HG03432 (cell line): ENCODE measurements around the gene RAB30.
A peak's percentile ranks its signal among the peaks of the same experiment; 100 is the strongest.

Experiments
- ATAC-seq: cut with Tn5 transposase; IDR thresholded peaks from one replicate; pipeline ENCODE4 v1.9.1; 2021; ENCODE audit warnings: mild to moderate bottlenecking, moderate library complexity; ENCODE audit not compliant: unreplicated experiment

Gene RAB30

DNA sequence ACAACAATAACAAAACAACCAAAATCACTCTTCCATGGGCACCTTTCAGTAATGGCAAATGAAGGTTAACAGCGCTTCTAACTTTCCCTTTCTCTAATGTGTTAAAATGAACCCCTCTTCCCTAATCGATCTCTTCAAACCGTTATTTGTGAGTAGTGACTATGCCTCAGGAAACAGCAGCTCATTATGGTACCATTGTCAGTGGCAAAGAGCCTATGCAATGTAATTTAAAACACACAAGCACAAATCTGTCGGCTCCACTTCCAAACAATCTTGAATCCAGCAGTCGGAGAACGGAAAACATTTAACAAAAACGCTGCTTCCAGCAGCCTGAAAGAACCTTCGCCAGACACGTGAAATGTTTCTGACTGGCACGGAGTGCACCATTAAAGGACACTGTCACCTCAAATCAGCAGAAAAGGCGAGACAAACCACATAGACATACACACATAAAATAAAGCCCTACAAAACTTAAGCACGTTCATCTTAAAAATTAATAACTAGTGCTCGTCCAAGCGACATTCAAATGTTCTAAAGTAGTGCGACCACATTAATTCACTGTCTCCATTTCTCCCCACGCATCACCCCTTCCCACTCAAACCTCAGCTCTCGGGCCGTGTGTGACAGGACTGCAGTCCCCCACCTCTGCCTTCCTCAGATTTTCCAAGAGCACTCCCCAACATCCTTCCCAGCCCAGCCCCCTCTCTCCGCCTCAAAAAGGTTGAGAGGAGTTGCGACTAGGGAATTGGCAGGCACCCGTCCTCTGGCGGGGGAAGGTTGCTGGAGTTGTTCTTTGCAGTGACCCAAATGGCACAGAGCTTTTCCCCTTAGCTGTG lies 748 bp downstream of the RAB30 start:
- ATAC-seq: peak; percentile 0

GRCh38 chr11:83070044-83070701 lies 1.5 kb downstream of the RAB30 start:
- ATAC-seq: no peak

DNA sequence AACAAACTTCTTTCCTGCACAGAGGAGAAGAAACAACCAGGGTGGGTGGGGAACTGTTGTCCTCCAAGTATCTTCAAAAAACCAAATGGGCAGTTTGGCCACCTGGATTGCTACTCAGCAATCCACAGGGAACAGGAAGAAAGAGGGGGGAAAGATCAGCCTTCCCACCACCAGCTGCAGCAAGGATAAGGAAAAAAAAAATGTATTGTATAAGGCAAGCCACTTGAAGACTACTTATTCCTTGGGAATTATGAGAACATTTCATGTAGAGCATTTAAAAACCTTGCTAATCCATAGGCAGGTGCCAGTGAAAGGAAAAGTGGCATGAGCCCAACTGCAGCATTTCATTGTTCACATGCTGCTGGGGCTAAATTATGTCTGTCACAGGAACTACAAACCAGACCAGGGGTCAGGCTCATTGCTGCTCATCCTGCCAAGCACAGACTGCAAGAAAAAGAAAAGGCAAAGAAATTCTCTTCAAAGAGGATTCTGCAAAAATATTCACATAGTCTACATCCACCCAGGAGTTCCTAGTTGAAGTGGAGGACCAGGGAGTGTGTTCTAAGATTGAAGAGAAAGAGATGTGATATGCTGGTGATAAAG lies 2.2 kb downstream of the RAB30 start:
- no peak for ATAC-seq

DNA sequence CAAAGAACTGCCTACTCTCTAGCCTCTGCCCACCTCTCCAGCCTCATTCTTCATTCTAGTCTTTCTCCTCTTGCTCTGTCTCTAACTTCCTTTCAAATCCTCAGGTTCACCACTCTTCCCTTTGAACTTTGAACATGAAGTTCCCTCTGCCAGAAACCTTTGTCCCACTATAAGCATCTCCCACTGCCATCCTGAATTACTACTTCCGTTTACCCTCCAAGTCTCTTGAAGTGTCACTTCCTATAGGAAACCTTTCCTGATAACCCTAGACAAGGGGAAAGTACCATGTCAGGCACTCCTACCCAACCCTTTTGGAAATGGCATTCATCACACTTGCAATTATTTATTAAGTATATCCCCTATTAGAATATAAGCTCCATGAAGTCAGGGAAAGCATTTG lies 3.1 kb downstream of the RAB30 start:
- no peak for ATAC-seq

- no peak for ATAC-seq
Measured at GRCh38 chr11:83064011-83064410, 7.7 kb downstream of the RAB30 start.

DNA sequence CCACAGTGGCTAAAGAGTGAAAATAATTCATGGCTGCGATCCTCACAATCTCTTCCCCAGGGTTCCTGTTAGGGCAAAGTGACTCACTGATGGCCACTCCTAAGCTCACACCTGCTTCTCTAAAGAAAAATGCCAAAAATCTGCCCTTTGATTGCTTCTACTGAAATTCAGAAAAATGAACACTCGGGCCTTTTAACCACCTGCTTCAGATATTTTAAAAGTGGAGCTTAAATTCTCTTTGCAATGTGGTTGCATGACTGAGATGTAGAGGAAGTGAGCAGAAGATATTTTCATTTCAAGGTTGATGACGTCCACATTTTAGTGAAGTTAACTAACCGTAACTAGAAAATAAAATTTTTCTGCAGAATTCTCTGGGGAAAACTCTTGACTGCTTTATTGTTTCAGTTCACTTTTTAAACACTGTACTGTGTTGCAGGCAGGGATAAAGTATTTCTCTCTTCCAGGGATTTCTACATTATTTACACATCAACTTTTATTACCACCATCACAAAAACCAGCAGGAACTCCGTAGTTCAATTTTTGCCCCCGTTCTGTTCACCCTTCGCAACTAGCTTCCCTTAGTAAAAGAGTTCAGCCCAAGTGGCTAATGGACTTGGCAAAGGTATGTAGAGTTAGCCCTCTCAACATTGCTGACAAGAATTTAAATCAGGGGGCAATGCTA lies 8.5 kb downstream of the RAB30 start:
- ATAC-seq: peak; percentile 74

DNA sequence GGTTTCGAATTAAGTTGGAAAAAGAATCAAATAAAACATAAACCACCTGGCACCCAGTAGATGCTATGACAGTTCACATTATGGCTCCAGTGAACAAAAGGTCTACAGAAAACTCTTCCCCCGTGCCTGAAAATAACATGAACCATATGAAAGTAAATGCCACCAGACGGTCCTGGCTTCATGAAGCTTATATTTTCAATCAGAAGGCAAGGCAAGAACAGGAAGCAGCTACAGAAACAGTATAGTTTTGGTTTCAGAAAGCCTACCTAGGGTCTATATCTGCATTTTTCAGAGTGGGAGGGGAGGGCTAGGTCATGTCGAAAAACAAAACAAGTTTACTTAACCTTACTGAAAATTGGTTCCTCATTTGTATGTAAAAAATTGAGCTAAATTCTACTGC lies 9.8 kb downstream of the RAB30 start:
- peak; percentile 77 for ATAC-seq

GRCh38 chr11:83060965-83061364 lies 10.7 kb downstream of the RAB30 start:
- no peak for ATAC-seq

DNA sequence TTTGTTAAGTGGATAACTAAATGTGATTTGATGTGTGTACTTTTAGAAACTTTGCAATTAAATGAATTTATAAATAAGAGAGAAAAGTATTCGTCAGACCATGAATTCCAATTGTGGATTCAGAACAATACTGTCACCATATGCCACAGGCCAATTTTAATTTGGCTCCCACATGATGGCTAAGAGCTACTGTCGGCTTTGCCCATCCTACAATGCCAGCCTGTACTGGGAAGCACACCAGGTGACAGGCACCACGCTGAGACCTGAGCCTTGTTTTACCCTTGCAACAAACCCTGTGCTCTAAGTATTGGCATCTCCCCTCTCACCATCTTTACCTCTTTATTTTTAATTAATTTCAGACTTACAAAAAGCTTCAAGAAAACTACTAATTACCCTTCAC lies 14.0 kb downstream of the RAB30 start:
- no peak for ATAC-seq

DNA sequence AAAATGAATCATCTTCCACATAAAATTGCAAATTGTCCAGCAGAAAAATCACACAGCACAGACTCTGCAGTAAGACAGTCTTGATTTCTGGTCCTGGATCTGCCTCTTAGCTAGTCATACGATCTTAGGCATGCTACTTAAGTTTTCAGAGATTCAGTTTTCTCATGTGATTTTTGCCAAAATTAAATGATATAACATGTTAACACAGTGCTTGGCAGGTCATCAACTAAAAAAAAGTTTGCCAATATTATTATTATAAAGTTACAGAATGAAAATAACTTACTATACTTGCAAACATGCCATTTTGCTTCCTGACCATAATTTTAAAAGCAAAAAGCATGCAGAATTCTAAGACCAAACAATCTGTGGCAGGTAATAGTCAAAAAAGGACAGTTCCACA lies 15.1 kb downstream of the RAB30 start:
- ATAC-seq: no peak

DNA sequence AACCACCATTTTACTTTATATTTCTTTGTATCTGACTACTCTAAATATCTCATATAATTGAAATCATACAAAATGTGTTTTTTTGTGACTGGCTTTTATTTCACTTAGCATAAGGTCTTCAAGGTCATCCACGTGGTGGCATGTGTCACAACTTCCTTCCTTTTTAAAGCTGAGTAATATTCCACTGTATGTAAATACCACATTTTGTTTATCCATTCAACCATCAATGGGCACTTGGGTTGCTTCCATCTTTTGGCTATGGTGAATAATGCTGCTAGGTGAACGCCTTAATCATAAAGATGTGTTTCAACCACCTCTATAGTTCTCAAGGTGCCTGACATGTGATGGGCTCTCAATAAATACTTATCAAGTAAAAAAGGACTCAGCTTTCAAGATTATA lies 15.5 kb downstream of the RAB30 start:
- ATAC-seq: no peak

DNA sequence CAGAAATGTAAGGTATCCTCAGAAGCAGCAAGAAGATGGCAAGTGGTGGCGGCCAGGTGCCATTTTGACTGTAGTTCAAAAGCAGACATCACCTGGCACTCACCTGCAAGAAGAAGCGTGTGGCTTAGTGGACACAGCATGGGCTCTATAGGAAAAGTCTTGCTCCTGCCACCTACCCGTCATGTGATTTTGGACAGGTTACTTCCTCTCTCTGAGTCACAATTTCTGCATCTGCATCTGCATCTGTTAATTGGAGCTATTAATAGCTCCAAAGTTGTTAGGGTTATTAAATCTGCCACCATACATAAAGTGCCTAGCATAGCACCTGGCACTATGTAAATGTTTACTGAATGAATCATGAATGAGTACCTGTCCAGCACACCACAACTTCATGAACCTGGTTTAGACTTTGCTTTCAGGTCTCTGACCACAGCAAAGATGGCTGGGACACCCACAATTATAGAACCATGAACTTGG lies 16.8 kb downstream of the RAB30 start:
- no peak for ATAC-seq

DNA sequence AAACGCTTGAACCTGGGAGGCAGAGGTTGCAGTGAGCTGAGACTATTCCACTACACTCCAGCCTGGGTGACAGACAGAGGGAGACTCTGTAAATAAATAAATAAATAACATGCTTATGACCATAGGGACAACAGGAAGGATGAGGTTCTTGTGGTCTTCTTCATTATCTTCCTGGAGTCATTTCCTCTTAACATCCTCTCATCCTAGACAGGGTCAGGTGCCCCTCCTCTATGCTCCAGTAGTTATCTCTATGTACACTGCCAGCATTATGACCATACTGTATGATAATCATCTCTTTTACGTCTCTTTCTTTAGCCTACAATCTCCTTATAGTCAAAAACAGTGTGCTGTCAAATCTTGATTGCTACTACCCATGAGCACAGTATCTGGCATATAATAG lies 17.7 kb downstream of the RAB30 start:
- peak; percentile 77 for ATAC-seq

GRCh38 chr11:83051760-83052671 lies 19.7 kb downstream of the RAB30 start:
- no peak for ATAC-seq

GRCh38 chr11:83047515-83048225 lies 24.0 kb downstream of the RAB30 start:
- ATAC-seq: no peak

DNA sequence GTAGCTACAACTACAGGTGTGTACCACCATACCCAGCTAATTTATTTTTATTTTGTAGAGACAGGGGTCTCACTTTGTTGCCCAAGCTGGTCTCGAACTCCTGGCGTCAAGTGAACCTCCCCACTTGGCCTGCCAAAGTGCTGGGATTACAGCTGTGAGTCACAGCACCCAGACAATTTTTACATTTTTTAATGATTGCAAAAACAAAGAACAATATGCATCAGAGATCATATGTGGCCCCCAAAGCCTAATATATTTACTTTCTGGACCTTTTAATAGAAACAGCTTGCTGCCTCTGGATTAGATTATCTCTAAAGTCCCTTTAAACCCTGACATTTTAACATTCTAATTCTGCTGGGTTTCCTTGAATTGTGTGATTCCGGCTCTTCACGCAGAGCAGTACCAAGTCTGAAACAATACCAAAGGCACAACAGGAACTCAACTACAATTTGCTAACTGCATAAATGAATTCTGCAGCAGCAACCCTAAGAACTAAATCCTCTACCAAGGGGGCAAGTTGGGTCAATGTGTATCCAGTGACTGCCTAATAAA lies 25.0 kb downstream of the RAB30 start:
- ATAC-seq: no peak

DNA sequence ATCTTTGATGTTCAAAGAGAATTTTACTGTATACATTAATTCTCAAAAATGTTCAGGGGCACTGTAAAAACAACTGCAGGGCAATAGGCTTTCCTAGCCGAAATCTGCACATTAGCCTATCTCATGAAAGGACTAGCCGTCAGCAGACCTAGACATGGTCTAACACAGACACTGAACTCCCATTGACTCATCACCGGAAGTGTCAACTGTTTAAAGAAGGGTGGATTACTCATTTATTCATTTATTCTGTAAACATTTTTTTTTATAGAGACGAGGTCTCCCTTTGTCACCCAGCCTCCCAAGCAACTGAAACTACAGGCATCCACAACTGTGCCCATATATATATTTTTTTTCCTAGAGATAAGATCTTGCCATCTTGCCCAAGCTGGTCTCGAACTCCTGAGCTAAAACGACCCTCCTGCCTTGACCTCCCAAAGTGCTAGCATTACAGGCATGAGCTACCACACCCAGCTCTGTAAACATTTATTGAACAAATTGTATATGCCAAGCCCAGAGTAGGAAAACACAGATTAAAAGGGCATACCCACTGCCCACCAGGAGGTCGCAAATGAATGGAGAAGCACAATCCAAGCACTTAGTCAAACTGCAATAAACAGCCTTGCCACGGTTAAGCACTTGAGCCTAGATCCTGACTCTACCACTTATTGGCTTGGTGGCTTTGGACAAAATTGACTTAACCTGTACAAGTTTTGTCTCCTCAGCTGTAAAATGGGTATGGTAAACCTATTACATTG lies 26.6 kb downstream of the RAB30 start:
- peak; percentile 88 for ATAC-seq

DNA sequence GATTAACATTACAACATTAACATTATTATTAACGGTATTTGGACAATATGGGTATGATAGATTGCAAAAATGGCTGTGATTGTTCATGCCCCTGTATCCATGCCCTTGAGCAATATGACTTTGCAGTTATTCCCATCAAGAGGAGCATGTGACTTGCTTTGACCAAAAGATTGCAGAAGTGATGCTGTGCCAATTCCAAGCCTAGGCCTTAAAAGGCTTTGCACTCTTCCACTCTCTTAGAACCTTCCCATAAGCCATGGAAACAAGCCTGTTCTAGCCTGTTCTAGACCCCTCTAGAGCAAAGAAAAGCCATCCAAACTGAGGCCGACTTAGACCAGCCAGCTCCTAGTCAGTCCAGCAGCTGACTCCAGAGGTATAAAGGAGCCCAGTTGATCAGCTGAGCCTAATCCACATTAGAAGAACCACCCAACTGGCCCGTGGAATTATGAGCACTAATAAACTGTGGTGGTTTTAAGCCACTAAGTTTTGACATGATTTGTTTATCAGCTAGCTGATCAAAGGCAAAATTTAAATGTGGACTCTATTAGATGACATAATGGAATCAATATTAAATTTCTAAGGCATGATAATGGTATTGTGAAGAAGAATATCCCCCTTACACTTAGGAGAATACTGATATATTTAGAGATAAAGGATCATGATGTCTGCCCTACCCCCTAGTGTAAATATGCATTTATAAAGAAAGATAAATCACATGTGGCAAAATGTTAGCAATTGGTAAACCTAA lies 28.6 kb downstream of the RAB30 start:
- ATAC-seq: no peak
